EH (cell line): Measurements from ENCODE around the gene ANKH.

Source experiments
- DNase-seq: peaks from one replicate; pipeline ENCODE4 v3.0.0-alpha.2; 2015; ENCODE audit warnings: low read depth

Gene ANKH

GRCh38 chr5:14664270-14665100 lies 207.1 kb downstream of the ANKH start, which contains the start of gene OTULIN:
Gene OTULIN (plus strand): TSS chr5:14664718. CDS start chr5:14664826, 108 bp downstream.
- DNase-seq, result peak; percentile 93

- no peak for DNase-seq
Measured at GRCh38 chr5:14663734-14664269, 207.8 kb downstream of the ANKH start.

GRCh38 chr5:14662721-14663260 lies 208.8 kb downstream of the ANKH start:
- DNase-seq, result no peak

- no peak for DNase-seq
Measured at GRCh38 chr5:14660833-14661232, 210.7 kb downstream of the ANKH start.

GRCh38 chr5:14659821-14660607 lies 211.6 kb downstream of the ANKH start:
- peak; percentile 82 for DNase-seq

- no peak for DNase-seq
Measured at GRCh38 chr5:14656898-14657297, 214.7 kb downstream of the ANKH start.

GRCh38 chr5:14655146-14655741 lies 216.3 kb downstream of the ANKH start:
- no peak for DNase-seq
